ENCODE results near the gene SELENOM. TPM values are rescaled to one million over a fixed set of nuclear protein-coding genes. Genes with fewer than 3 reads are reported as not detected.

SELENOM gene
- total RNA-seq, 4 donors from 2014 or later: 37.4 to 72.1 (median 56.0) TPM

- DNase-seq (ENCODE audit: low spot score in 2 of 2): no peak
- H3K36me3 ChIP-seq: peaks cover 86% of the 10 kb centered on the region
- no peak overlapping the region for H3K27ac ChIP-seq
- TF ChIP-seq EP300 (IDR thresholded peaks at IDR 0.05): no peak
- no peak for TF ChIP-seq POLR2A (IDR thresholded peaks at IDR 0.05)
- no peak for TF ChIP-seq CTCF (IDR thresholded peaks at IDR 0.05)
- TF ChIP-seq POLR2AphosphoS5 (IDR thresholded peaks at IDR 0.05): no peak
- no peaks in the 10 kb centered on the region for H3K9me3 ChIP-seq
- WGBS: 86% methylated on average over 16 of the region's 29 CpGs
- peaks cover 12% of the 10 kb centered on the region for H3K4me1 ChIP-seq
- H3K27me3 ChIP-seq: no peaks in the 10 kb centered on the region
- H3K4me3 ChIP-seq: no peak overlapping the region
Observed at GRCh38 chr22:31091106-31091975, 16.0 kb downstream of the SELENOM start.

GRCh38 chr22:31090217-31091085 is 16.9 kb downstream of the SELENOM start:
- Histone ChIP-seq H3K9me3 (no peaks in the 10 kb centered on the region), H3K27me3 (no peaks in the 10 kb centered on the region), H3K4me3 (no peak overlapping the region), H3K27ac (no peak overlapping the region), H3K4me1 (peaks cover 21% of the 10 kb centered on the region), H3K36me3 (peaks cover 77% of the 10 kb centered on the region)
- DNase-seq (ENCODE audit: low spot score in 2 of 2): no peak
- WGBS: 94% methylated on average over 14 of the region's 15 CpGs
- no peak for TF ChIP-seq EP300 (IDR thresholded peaks at IDR 0.05)

- no peak overlapping the region for H3K4me3 ChIP-seq
- H3K27me3 ChIP-seq: no peaks in the 10 kb centered on the region
- H3K27ac ChIP-seq: peak overlapping the region; percentile 15
- H3K4me1 ChIP-seq: peaks cover 29% of the 10 kb centered on the region
- TF ChIP-seq POLR2AphosphoS5 (IDR thresholded peaks at IDR 0.05) (no peak), POLR2A (IDR thresholded peaks at IDR 0.05) (no peak), CTCF (IDR thresholded peaks at IDR 0.05) (peak; percentile 36 to 70)
- DNase-seq (ENCODE audit: low spot score in 2 of 2): no peak
- WGBS: 100% methylated on average over 1 of the region's 9 CpGs
- H3K9me3 ChIP-seq: no peaks in the 10 kb centered on the region
- H3K36me3 ChIP-seq: peaks cover 67% of the 10 kb centered on the region
Observed at GRCh38 chr22:31089160-31090100, 17.9 kb downstream of the SELENOM start.

GRCh38 chr22:31088233-31088986 is 19.0 kb downstream of the SELENOM start:
- peaks cover 58% of the 10 kb centered on the region for H3K36me3 ChIP-seq
- no peaks in the 10 kb centered on the region for H3K9me3 ChIP-seq
- H3K27me3 ChIP-seq: no peaks in the 10 kb centered on the region
- DNase-seq (ENCODE audit: low spot score in 2 of 2): peak in 1 of 2 donors; percentile 77
- WGBS: 90% methylated on average over 19 of the region's 26 CpGs
- no peak for TF ChIP-seq EP300 (IDR thresholded peaks at IDR 0.05)
- TF ChIP-seq CTCF (IDR thresholded peaks at IDR 0.05): no peak
- TF ChIP-seq POLR2A (IDR thresholded peaks at IDR 0.05): no peak
- TF ChIP-seq POLR2AphosphoS5 (IDR thresholded peaks at IDR 0.05): no peak
- peaks cover 40% of the 10 kb centered on the region for H3K4me1 ChIP-seq
- H3K4me3 ChIP-seq: no peak overlapping the region
- H3K27ac ChIP-seq: no peak overlapping the region
